Thyroid gland (tissue), 4 donors: ENCODE data around the gene PCYT2. TPM values are rescaled to one million over a fixed set of nuclear protein-coding genes. Genes with fewer than 3 reads are reported as not detected.
A peak's percentile ranks its signal among the peaks of the same experiment; 100 is the strongest.

Source experiments
- DNase-seq, 2 donors: peaks; one replicate each; pipeline ENCODE4 v3.0.0-alpha.2; 2019
- H3K27ac ChIP-seq, 3 donors: fragments of 200-600 bp; sonication (generic); 1 replicate in 2 of 3; 2 replicates in 1 of 3; pipeline ENCODE4 v1.5.1; 2016 to 2019; ENCODE audit warnings: mild to moderate bottlenecking in 1 of 3, moderate library complexity in 1 of 3
- H3K27me3 ChIP-seq: fragments of 200-600 bp; sonication (generic); one replicate; pipeline ENCODE4 v1.5.1; 2019
- H3K36me3 ChIP-seq, 2 donors: fragments of 200-600 bp; sonication (generic); one replicate each; pipeline ENCODE4 v1.5.1; 2016 to 2019
- H3K4me1 ChIP-seq, 2 donors: fragments of 200-600 bp; sonication (generic); one replicate each; pipeline ENCODE4 v1.5.1; 2017 to 2019
- H3K4me3 ChIP-seq, 3 donors: fragments of 200-600 bp; sonication (generic); replicated peaks in 1 of 3; 1 replicate in 2 of 3; 2 replicates in 1 of 3; pipeline ENCODE4 v1.5.1; 2016; ENCODE audit warnings: mild to moderate bottlenecking in 1 of 3
- H3K9me3 ChIP-seq: fragments of 200-600 bp; sonication (generic); one replicate; pipeline ENCODE4 v1.5.1; 2017
- POLR2A ChIP-seq, 2 donors: fragments of 450-650 bp; IDR thresholded peaks; one replicate each; pipeline ENCODE4 v1.6.1; 2017; ENCODE audit warnings: antibody characterized with exemption in 2 of 2, mild to moderate bottlenecking in 2 of 2, moderate library complexity in 1 of 2
- WGBS, 2 donors: methylation state at CpG; one replicate each; pipeline ENCODE4 v1.1.5; 2017; 5-methylcytosine and 5-hydroxymethylcytosine counted together
- intact Hi-C: fragments of 100-400 bp; cut with DNase I; formaldehyde crosslinking; loops from one replicate; pipeline ENCODE4 v1.15.1; 2023
- total RNA-seq, 4 donors: library from RNA; depleted of rRNA; stranded (reverse); fragments of >200 nt; gene quantifications; one replicate each; pipeline ENCODE4 v1.2.3, GENCODE V29; 2016
- TF ChIP-seq, protein P1 (sequence below), 6 experiments: fragments of 200-600 bp in 3 of 6; fragments of 450-650 bp in 3 of 6; sonication (generic) in 3 of 6; IDR thresholded peaks; one replicate each; pipeline ENCODE4 v1.5.1; 2016 to 2019; ENCODE audit warnings: antibody characterized with exemption in 6 of 6, mild to moderate bottlenecking in 2 of 6, inconsistent platforms in 1 of 6, moderate library complexity in 1 of 6

The PCYT2 gene
- total RNA-seq, 4 donors from 2014 or later, result 30.4 to 36.5 (median 34.2) TPM

DNA sequence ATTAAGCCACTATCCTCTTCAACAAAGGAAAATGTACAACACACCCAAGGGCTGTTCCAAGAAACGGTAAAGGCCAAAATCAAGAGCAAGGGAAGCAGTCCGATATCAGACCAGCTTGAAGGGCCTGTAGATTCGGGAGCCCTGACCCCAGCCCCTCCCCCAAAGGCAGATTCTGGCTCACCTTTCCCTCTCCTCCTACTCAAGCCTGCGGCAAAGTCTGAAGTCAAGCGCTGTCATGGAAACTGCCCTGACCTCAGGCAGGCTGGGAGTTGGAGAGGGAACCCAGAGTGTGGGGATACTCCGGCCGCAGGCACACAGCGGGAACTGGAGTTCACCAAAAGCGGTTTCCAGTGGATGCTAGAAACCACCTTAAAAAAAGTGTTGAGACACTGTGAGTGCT is 21.6 kb downstream of the PCYT2 start:
- peaks cover 16 to 33% of the 10 kb centered on the region in 2 donors for H3K4me1 ChIP-seq
- H3K9me3 ChIP-seq, result no peaks in the 10 kb centered on the region
- H3K27ac ChIP-seq, result no peak overlapping the region
- peaks cover 23 to 31% of the 10 kb centered on the region in 2 donors for H3K36me3 ChIP-seq
- 92 to 93% methylated on average over 9 of the region's 9 CpGs for WGBS, 2 donors
- intact Hi-C loops, result no loop called here
- no peak for DNase-seq
- no peak overlapping the region for H3K4me3 ChIP-seq
- H3K27me3 ChIP-seq, result no peaks in the 10 kb centered on the region
- TF ChIP-seq POLR2A (IDR thresholded peaks at IDR 0.05), result no peak
- TF ChIP-seq, protein P1, sequence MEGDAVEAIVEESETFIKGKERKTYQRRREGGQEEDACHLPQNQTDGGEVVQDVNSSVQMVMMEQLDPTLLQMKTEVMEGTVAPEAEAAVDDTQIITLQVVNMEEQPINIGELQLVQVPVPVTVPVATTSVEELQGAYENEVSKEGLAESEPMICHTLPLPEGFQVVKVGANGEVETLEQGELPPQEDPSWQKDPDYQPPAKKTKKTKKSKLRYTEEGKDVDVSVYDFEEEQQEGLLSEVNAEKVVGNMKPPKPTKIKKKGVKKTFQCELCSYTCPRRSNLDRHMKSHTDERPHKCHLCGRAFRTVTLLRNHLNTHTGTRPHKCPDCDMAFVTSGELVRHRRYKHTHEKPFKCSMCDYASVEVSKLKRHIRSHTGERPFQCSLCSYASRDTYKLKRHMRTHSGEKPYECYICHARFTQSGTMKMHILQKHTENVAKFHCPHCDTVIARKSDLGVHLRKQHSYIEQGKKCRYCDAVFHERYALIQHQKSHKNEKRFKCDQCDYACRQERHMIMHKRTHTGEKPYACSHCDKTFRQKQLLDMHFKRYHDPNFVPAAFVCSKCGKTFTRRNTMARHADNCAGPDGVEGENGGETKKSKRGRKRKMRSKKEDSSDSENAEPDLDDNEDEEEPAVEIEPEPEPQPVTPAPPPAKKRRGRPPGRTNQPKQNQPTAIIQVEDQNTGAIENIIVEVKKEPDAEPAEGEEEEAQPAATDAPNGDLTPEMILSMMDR (IDR thresholded peaks at IDR 0.05), result no peak

DNA sequence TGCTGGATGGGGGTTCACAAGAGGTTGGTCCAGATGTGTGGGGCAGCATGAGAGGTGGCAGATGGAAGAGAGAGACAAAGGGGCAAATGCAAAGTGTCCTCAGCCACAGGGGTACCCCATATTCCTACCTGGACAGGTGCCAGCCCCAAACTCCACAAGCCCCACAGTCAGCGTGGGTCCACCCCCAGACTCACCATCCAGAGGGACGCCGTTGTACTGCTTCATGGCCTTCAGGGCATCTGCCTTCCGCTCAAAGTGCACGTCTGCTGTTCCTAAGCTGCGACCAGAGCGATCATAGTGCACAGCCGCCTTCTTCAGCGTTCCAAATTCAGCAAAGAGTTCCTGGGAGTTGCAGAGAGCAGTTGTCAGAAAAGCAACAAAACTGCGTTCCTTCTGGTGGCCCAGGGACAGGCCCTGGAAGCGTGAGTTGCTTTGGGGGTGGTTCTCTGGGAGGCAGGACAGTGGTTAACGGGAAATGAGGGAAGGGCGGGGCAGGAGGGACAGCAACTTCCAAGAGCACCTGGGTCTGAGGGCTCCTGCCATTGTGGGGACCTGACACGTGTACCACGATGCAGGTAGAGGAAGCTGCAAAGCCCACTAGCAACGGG is 22.1 kb downstream of the PCYT2 start:
- Histone ChIP-seq H3K4me3 (no peak overlapping the region), H3K4me1 (peaks cover 16 to 33% of the 10 kb centered on the region in 2 donors), H3K36me3 (peaks cover 23 to 31% of the 10 kb centered on the region in 2 donors), H3K27me3 (no peaks in the 10 kb centered on the region), H3K9me3 (no peaks in the 10 kb centered on the region), H3K27ac (no peak overlapping the region)
- TF ChIP-seq POLR2A (IDR thresholded peaks at IDR 0.05), result no peak
- TF ChIP-seq, protein P1 (IDR thresholded peaks at IDR 0.05), result no peak
- WGBS, 2 donors, result 92 to 94% methylated on average over 16 of the region's 16 CpGs
- intact Hi-C loops, result no loop called here
- no peak for DNase-seq

- H3K36me3 ChIP-seq, result peaks cover 23 to 31% of the 10 kb centered on the region in 2 donors
- TF ChIP-seq POLR2A (IDR thresholded peaks at IDR 0.05), result no peak
- TF ChIP-seq, protein P1 (IDR thresholded peaks at IDR 0.05), result no peak
- H3K9me3 ChIP-seq, result no peaks in the 10 kb centered on the region
- no peak overlapping the region for H3K27ac ChIP-seq
- intact Hi-C loops, result no loop called here
- no peak for DNase-seq
- WGBS, 2 donors, result 95 to 96% methylated on average over 37 to 44 of the region's 44 CpGs
- H3K27me3 ChIP-seq, result no peaks in the 10 kb centered on the region
- H3K4me1 ChIP-seq, result peaks cover 16 to 33% of the 10 kb centered on the region in 2 donors
- H3K4me3 ChIP-seq, result no peak overlapping the region
These were observed 22.9 kb downstream of the PCYT2 start for GRCh38 chr17:81888105-81888987.

- Histone ChIP-seq H3K9me3 (no peaks in the 10 kb centered on the region), H3K36me3 (peaks cover 23 to 31% of the 10 kb centered on the region in 2 donors), H3K4me1 (peaks cover 6 to 29% of the 10 kb centered on the region in 2 donors), H3K27ac (no peak overlapping the region), H3K27me3 (no peaks in the 10 kb centered on the region), H3K4me3 (no peak overlapping the region)
- TF ChIP-seq, protein P1 (IDR thresholded peaks at IDR 0.05), result no peak
- TF ChIP-seq POLR2A (IDR thresholded peaks at IDR 0.05), result no peak
- 70 to 86% methylated on average over 9 to 10 of the region's 11 CpGs for WGBS, 2 donors
- intact Hi-C loops, result no loop called here
- DNase-seq, result peak; percentile 47 to 80
These were observed 25.2 kb downstream of the PCYT2 start for GRCh38 chr17:81885869-81886548.
